Loucy (cell line): ENCODE data around the gene ANKRD33B.

ENCODE experiments used
- H2AFZ ChIP-seq: fragments of 200-600 bp; sonication (generic); 2 replicates; pipeline ENCODE4 v1.6.0; 2016; ENCODE audit warnings: antibody characterized with exemption, mild to moderate bottlenecking, low read length, moderate library complexity
- H3F3A ChIP-seq: fragments of 200-600 bp; 2 replicates; pipeline ENCODE4 v1.6.0; 2016; ENCODE audit warnings: antibody characterized with exemption, low read depth, mild to moderate bottlenecking
- H3K27me3 ChIP-seq: fragments of 200-600 bp; sonication (generic); 2 replicates; pipeline ENCODE4 v1.6.1; 2014; ENCODE audit warnings: low read length, mild to moderate bottlenecking; ENCODE audit not compliant: insufficient read depth, poor library complexity, severe bottlenecking
- H3K36me3 ChIP-seq: fragments of 200-600 bp; sonication (generic); 2 replicates; pipeline ENCODE4 v1.6.1; 2016; ENCODE audit warnings: low read length; ENCODE audit not compliant: insufficient read depth
- H3K4me1 ChIP-seq: fragments of 200-600 bp; sonication (generic); 2 replicates; pipeline ENCODE4 v1.5.1; 2014; ENCODE audit warnings: low read length, mild to moderate bottlenecking; ENCODE audit not compliant: insufficient read depth, poor library complexity, severe bottlenecking
- H3K4me2 ChIP-seq: fragments of 200-600 bp; sonication (generic); 2 replicates; pipeline ENCODE4 v1.6.0; 2014; ENCODE audit warnings: antibody characterized with exemption, low read length, low read depth, mild to moderate bottlenecking; ENCODE audit not compliant: poor library complexity, severe bottlenecking
- H3K4me3 ChIP-seq: fragments of 200-600 bp; sonication (generic); 2 replicates; pipeline ENCODE4 v1.5.1; 2014; ENCODE audit warnings: low read length, mild to moderate bottlenecking, mixed read lengths; ENCODE audit not compliant: poor library complexity, severe bottlenecking
- H3K79me2 ChIP-seq: fragments of 200-600 bp; sonication (generic); 2 replicates; pipeline ENCODE4 v1.6.1; 2014; ENCODE audit warnings: low read length; ENCODE audit not compliant: insufficient read depth
- H3K9ac ChIP-seq: fragments of 200-600 bp; sonication (generic); 2 replicates; pipeline ENCODE4 v1.6.0; 2014; ENCODE audit warnings: mild to moderate bottlenecking, low read depth, low read length, moderate library complexity; ENCODE audit not compliant: poor library complexity, severe bottlenecking
- H3K9me2 ChIP-seq: fragments of 200-600 bp; sonication (generic); replicated peaks from 2 replicates; pipeline ENCODE4 v1.6.1; 2016; ENCODE audit warnings: low read depth, low read length, mixed read lengths
- H3K9me3 ChIP-seq: fragments of 200-600 bp; sonication (generic); 2 replicates; pipeline ENCODE4 v1.6.1; 2014; ENCODE audit warnings: mild to moderate bottlenecking, antibody characterized with exemption, low read length, low read depth; ENCODE audit not compliant: insufficient read depth
- H4K20me1 ChIP-seq: fragments of 200-600 bp; sonication (generic); 2 replicates; pipeline ENCODE4 v1.6.0; 2014; ENCODE audit warnings: antibody characterized with exemption, low read length, mild to moderate bottlenecking; ENCODE audit not compliant: insufficient read depth, poor library complexity, severe bottlenecking
- CTCF ChIP-seq: fragments of 200-600 bp; sonication (generic); conservative IDR thresholded peaks from 2 replicates; pipeline ENCODE4 v1.5.1; 2014; ENCODE audit warnings: mild to moderate bottlenecking, antibody characterized with exemption, low read length
- EZH2phosphoT487 ChIP-seq: fragments of 200-600 bp; IDR thresholded peaks from 2 replicates; pipeline ENCODE4 v1.6.1; 2018; ENCODE audit warnings: antibody characterized with exemption, mild to moderate bottlenecking, moderate library complexity, borderline replicate concordance

Gene ANKRD33B

GRCh38 chr5:10595672-10596309, 31.9 kb downstream of the ANKRD33B start:
- Histone ChIP-seq H3K4me2 (peak overlapping the region; percentile 14), H4K20me1 (no peaks in the 10 kb centered on the region)

GRCh38 chr5:10596310-10596703, 32.4 kb downstream of the ANKRD33B start:
- no peaks in the 10 kb centered on the region for H3F3A ChIP-seq
- H3K4me2 ChIP-seq: peak overlapping the region; percentile 14
- peaks cover 17% of the 10 kb centered on the region for H3K4me1 ChIP-seq
- no peaks in the 10 kb centered on the region for H3K36me3 ChIP-seq
- no peaks in the 10 kb centered on the region for H4K20me1 ChIP-seq
- H3K4me3 ChIP-seq: no peak overlapping the region
- TF ChIP-seq EZH2phosphoT487 (no peak), CTCF (no peak)
- H3K9me3 ChIP-seq: no peaks in the 10 kb centered on the region
- no peak overlapping the region for H3K9ac ChIP-seq
- no peak overlapping the region for H2AFZ ChIP-seq
- peaks cover 4% of the 10 kb centered on the region; the same call in 1 of the 2 replicates for H3K79me2 ChIP-seq
- no peaks in the 10 kb centered on the region for H3K27me3 ChIP-seq
- no peaks in the 10 kb centered on the region for H3K9me2 ChIP-seq

More at GRCh38 chr5:10595672-10596309, 31.9 kb downstream of the ANKRD33B start:
- no peaks in the 10 kb centered on the region for H3K9me2 ChIP-seq
- H3K9me3 ChIP-seq: no peaks in the 10 kb centered on the region
- H3K79me2 ChIP-seq: peaks cover 4% of the 10 kb centered on the region; the same call in 1 of the 2 replicates
- no peaks in the 10 kb centered on the region for H3K36me3 ChIP-seq
- H3K27me3 ChIP-seq: no peaks in the 10 kb centered on the region
- H3K4me3 ChIP-seq: no peak overlapping the region
- H3K4me1 ChIP-seq: peaks cover 21% of the 10 kb centered on the region
- H3F3A ChIP-seq: no peaks in the 10 kb centered on the region
- TF ChIP-seq CTCF: no peak
- no peak overlapping the region for H2AFZ ChIP-seq
- H3K9ac ChIP-seq: no peak overlapping the region

GRCh38 chr5:10596886-10597451, 33.1 kb downstream of the ANKRD33B start:
- Histone ChIP-seq H3K36me3 (no peaks in the 10 kb centered on the region), H3K27me3 (no peaks in the 10 kb centered on the region), H3K9me2 (no peaks in the 10 kb centered on the region), H3K4me2 (no peak overlapping the region), H2AFZ (no peak overlapping the region), H3K9me3 (no peaks in the 10 kb centered on the region), H3K4me3 (no peak overlapping the region), H3K79me2 (peaks cover 4% of the 10 kb centered on the region; the same call in 1 of the 2 replicates), H3K4me1 (peaks cover 21% of the 10 kb centered on the region), H3F3A (no peaks in the 10 kb centered on the region), H4K20me1 (no peaks in the 10 kb centered on the region), H3K9ac (no peak overlapping the region)
- no peak for TF ChIP-seq EZH2phosphoT487
- TF ChIP-seq CTCF: no peak
